ENCODE measurements around the gene ANGPTL5.

GRCh38 chr11:101864098-101864497 is 52.2 kb downstream of the ANGPTL5 start:
- TF ChIP-seq, protein P1, sequence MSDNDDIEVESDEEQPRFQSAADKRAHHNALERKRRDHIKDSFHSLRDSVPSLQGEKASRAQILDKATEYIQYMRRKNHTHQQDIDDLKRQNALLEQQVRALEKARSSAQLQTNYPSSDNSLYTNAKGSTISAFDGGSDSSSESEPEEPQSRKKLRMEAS (IDR thresholded peaks at IDR 0.05): no peak
- no peak for TF ChIP-seq RAD21 (IDR thresholded peaks at IDR 0.05)
- no peak for TF ChIP-seq ATF3 (IDR thresholded peaks at IDR 0.05)
- TF ChIP-seq FOXA1 (IDR thresholded peaks at IDR 0.05): no peak
- TF ChIP-seq, protein P2, sequence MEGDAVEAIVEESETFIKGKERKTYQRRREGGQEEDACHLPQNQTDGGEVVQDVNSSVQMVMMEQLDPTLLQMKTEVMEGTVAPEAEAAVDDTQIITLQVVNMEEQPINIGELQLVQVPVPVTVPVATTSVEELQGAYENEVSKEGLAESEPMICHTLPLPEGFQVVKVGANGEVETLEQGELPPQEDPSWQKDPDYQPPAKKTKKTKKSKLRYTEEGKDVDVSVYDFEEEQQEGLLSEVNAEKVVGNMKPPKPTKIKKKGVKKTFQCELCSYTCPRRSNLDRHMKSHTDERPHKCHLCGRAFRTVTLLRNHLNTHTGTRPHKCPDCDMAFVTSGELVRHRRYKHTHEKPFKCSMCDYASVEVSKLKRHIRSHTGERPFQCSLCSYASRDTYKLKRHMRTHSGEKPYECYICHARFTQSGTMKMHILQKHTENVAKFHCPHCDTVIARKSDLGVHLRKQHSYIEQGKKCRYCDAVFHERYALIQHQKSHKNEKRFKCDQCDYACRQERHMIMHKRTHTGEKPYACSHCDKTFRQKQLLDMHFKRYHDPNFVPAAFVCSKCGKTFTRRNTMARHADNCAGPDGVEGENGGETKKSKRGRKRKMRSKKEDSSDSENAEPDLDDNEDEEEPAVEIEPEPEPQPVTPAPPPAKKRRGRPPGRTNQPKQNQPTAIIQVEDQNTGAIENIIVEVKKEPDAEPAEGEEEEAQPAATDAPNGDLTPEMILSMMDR (IDR thresholded peaks at IDR 0.05; ENCODE audit: low read depth, low read length, missing input control): no peak
- no peak for TF ChIP-seq JUND (IDR thresholded peaks at IDR 0.05)
- no peak for TF ChIP-seq REST (IDR thresholded peaks at IDR 0.05)
- TF ChIP-seq GABPA (IDR thresholded peaks at IDR 0.05 in 1 of 2, conservative IDR thresholded peaks at IDR 0.05 in 1 of 2): no peak
- no peak for TF ChIP-seq SP1 (IDR thresholded peaks at IDR 0.05)
- TF ChIP-seq, protein P3, sequence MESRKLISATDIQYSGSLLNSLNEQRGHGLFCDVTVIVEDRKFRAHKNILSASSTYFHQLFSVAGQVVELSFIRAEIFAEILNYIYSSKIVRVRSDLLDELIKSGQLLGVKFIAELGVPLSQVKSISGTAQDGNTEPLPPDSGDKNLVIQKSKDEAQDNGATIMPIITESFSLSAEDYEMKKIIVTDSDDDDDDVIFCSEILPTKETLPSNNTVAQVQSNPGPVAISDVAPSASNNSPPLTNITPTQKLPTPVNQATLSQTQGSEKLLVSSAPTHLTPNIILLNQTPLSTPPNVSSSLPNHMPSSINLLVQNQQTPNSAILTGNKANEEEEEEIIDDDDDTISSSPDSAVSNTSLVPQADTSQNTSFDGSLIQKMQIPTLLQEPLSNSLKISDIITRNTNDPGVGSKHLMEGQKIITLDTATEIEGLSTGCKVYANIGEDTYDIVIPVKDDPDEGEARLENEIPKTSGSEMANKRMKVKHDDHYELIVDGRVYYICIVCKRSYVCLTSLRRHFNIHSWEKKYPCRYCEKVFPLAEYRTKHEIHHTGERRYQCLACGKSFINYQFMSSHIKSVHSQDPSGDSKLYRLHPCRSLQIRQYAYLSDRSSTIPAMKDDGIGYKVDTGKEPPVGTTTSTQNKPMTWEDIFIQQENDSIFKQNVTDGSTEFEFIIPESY (IDR thresholded peaks at IDR 0.05): no peak
- TF ChIP-seq HNF4A (conservative IDR thresholded peaks at IDR 0.05): no peak
- TF ChIP-seq RXRA (IDR thresholded peaks at IDR 0.05): no peak
- TF ChIP-seq YY1 (IDR thresholded peaks at IDR 0.05): no peak
- no peak for TF ChIP-seq TAF1 (conservative IDR thresholded peaks at IDR 0.05)
